B cell (primary cell): ENCODE measurements around the gene CD151. TPM values are rescaled to one million over a fixed set of nuclear protein-coding genes. Genes with fewer than 3 reads are reported as not detected.

Source experiments
- ATAC-seq: fragments of 200-7000 bp; cut with Tn5 transposase; one replicate; pipeline ENCODE4 v1.10.0; 2021; ENCODE audit warnings: low read depth, mild to moderate bottlenecking, moderate number of reproducible peaks, moderate library complexity
- CTCF ChIA-PET: fragments of 350-600 bp; sonication (Branson Sonifier 250); formaldehyde crosslinking; loops from one replicate; lab custom pipeline; 2021; ENCODE audit warnings: antibody characterized with exemption, inconsistent platforms; lab: Charles Lee
- POLR2A ChIA-PET: fragments of 350-600 bp; sonication (Branson Sonifier 250); formaldehyde crosslinking; loops from one replicate; lab custom pipeline; 2021; ENCODE audit warnings: antibody characterized with exemption; lab: Charles Lee
- DNase-seq: peaks from one replicate; pipeline ENCODE4 v3.0.0; 2013
- H2AFZ ChIP-seq: 2 replicates; pipeline ENCODE4 v1.6.1; 2012; ENCODE audit warnings: mild to moderate bottlenecking, low read depth, low read length; ENCODE audit not compliant: insufficient read depth, poor library complexity, severe bottlenecking
- H3K27ac ChIP-seq, 2 donors: 1 replicate in 1 of 2; 2 replicates in 1 of 2; pipeline ENCODE4 v1.5.1; 2012 to 2013; ENCODE audit warnings: low read length in 2 of 2, mild to moderate bottlenecking in 2 of 2, moderate library complexity in 1 of 2
- H3K27me3 ChIP-seq, 4 experiments: fragments of 200-600 bp in 1 of 4; sonication (generic) in 1 of 4; replicated peaks in 1 of 4; 1 replicate in 2 of 4; 2 replicates in 2 of 4; pipeline versions ENCODE4 v1.6.1 to v1.7.0; 2013 to 2016; ENCODE audit warnings: low read length in 3 of 4, mild to moderate bottlenecking in 2 of 4, mixed read lengths in 1 of 4, moderate library complexity in 1 of 4; ENCODE audit not compliant: insufficient read depth in 4 of 4, control insufficient read depth in 3 of 4; ENCODE audit errors: control extremely low read depth in 1 of 4
- H3K36me3 ChIP-seq, 2 experiments: replicated peaks in 1 of 2; 1 replicate in 1 of 2; 2 replicates in 1 of 2; pipeline versions ENCODE4 v1.6.1 to v1.7.1; 2013; ENCODE audit warnings: low read length in 1 of 2; ENCODE audit not compliant: insufficient read depth in 2 of 2, control insufficient read depth in 1 of 2; ENCODE audit errors: control extremely low read depth in 1 of 2, extremely low read depth in 1 of 2
- H3K4me1 ChIP-seq, 2 donors: fragments of 200-600 bp in 1 of 2; sonication (generic) in 1 of 2; 1 replicate in 1 of 2; 2 replicates in 1 of 2; pipeline versions ENCODE4 v1.5.1 to v1.6.1; 2013 to 2017; ENCODE audit warnings: low read length in 2 of 2; ENCODE audit not compliant: control insufficient read depth in 2 of 2, insufficient read depth in 2 of 2
- H3K4me2 ChIP-seq: replicated peaks from 2 replicates; pipeline ENCODE3; 2012; ENCODE audit warnings: mild to moderate bottlenecking, low read depth, low read length; ENCODE audit not compliant: poor library complexity, severe bottlenecking
- H3K4me3 ChIP-seq, 5 experiments: fragments of 200-600 bp in 1 of 5; sonication (generic) in 1 of 5; 1 replicate in 3 of 5; 2 replicates in 2 of 5; pipeline versions ENCODE4 v1.5.1 to v1.7.0; 2011 to 2016; ENCODE audit warnings: low read length in 4 of 5, mild to moderate bottlenecking in 4 of 5, low read depth in 2 of 5, control low read depth in 1 of 5, moderate library complexity in 1 of 5; ENCODE audit not compliant: insufficient read depth in 1 of 5; ENCODE audit errors: control extremely low read depth in 1 of 5, extremely low read depth in 1 of 5
- H3K79me2 ChIP-seq: fragments of 200-600 bp; sonication (generic); one replicate; pipeline ENCODE4 v1.6.0; 2016; ENCODE audit warnings: low read length; ENCODE audit not compliant: control insufficient read depth, insufficient read depth
- H3K9ac ChIP-seq: fragments of 200-600 bp; sonication (generic); 2 replicates; pipeline ENCODE4 v1.6.1; 2017; ENCODE audit warnings: mild to moderate bottlenecking, low read length, moderate library complexity
- H3K9me3 ChIP-seq, 3 donors: one replicate each; pipeline versions ENCODE4 v1.6.1 to v1.7.1; 2013; ENCODE audit warnings: low read length in 2 of 3; ENCODE audit not compliant: control insufficient read depth in 2 of 3, insufficient read depth in 1 of 3; ENCODE audit errors: control extremely low read depth in 1 of 3
- H4K20me1 ChIP-seq: 2 replicates; pipeline ENCODE4 v1.6.0; 2012; ENCODE audit warnings: mild to moderate bottlenecking, low read length; ENCODE audit not compliant: insufficient read depth, control insufficient read depth, poor library complexity, severe bottlenecking
- H3K27ac Mint-ChIP-seq: one replicate; pipeline ENCODE4 v1.8.0; 2021; ENCODE audit warnings: mixed read lengths
- H3K27me3 Mint-ChIP-seq: one replicate; pipeline ENCODE4 v1.8.0; 2021; ENCODE audit warnings: mixed read lengths
- H3K4me1 Mint-ChIP-seq: one replicate; pipeline ENCODE4 v1.8.0; 2021; ENCODE audit warnings: mixed read lengths
- H3K4me3 Mint-ChIP-seq: one replicate; pipeline ENCODE4 v1.8.0; 2021; ENCODE audit warnings: mixed read lengths
- H3K9me3 Mint-ChIP-seq: one replicate; pipeline ENCODE4 v1.8.0; 2022; ENCODE audit warnings: mixed read lengths; ENCODE audit not compliant: insufficient read depth
- EZH2 ChIP-seq: IDR thresholded peaks from 2 replicates; pipeline ENCODE4 v1.6.1; 2012; ENCODE audit warnings: borderline replicate concordance, low read depth, mild to moderate bottlenecking, moderate library complexity, low read length; ENCODE audit not compliant: insufficient read depth, poor library complexity, severe bottlenecking
- WGBS: methylation state at CpG from one replicate; pipeline ENCODE4 v1.1.5; 2013; ENCODE audit warnings: missing lambda C conversion rate; ENCODE audit not compliant: insufficient coverage; 5-methylcytosine and 5-hydroxymethylcytosine counted together
- intact Hi-C: fragments of 100-400 bp; cut with micrococcal nuclease; formaldehyde crosslinking; loops from one replicate; pipeline ENCODE4 v1.10.0; 2022
- polyA plus RNA-seq: library from polyadenylated mRNA; depleted of rRNA; stranded (reverse); fragments of >200 nt; gene quantifications from 2 replicates; pipeline ENCODE4 v1.2.3, GENCODE V29; 2012
- total RNA-seq, 2 donors: library from RNA; stranded (reverse); fragments of 120-200 nt in 1 of 2; gene quantifications; 1 replicate in 1 of 2; 2 replicates in 1 of 2; pipeline versions ENCODE4 v1.2.3 to v1.2.4, GENCODE V29; 2013 to 2022
- TF ChIP-seq, protein P1 (sequence below): fragments of 200-600 bp; IDR thresholded peaks from one replicate; pipeline ENCODE4 v1.8.0; 2022; ENCODE audit warnings: antibody characterized with exemption, mild to moderate bottlenecking

Gene CD151
- total and polyA plus RNA-seq, 2 donors (not counting 1 experiment from before 2014, with no cell fraction given): 24.4 to 25.5 TPM

DNA sequence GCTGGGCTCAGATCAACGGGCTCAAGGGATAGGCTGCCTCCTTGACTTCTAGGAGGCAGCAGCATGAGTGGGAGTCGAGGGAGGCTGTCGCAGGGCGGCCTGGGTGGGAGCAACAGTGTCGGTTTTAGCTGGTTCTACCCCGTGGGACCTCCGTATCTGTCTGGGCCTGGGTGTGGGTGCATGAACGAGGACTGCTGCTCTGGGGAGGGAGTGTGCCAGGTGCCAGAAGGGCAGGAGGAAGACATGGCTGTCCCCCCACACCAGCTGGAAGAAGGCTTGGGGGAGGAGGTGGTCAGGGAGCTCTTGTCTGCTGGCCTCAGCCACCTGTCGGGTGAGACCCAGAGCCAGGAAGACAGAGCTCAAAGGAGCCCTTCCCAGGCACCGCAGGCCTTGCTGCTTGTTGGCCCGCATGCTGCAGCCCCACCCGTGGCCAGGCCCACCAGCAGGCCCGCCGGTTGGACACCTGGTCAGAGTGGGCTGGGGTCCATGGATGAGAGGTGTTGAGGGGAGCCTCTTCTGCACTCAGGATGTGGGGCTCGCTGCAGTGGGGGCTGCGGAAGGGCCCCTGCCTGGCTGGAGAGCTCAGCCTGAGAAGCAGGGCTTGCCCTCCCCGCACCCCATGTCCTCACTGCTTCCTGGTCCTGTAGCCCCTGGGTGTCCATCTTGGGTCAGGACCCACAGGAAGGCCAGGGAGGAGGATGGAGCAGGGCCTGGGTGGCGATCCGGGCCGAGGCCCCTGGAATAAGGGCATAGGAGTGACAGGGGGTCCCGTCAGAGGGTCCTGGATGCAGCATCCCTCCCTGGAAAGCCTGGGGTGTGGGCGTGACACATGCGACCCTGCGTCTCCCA is 46.3 kb upstream of the CD151 start:
- H3K4me1 Mint-ChIP-seq: peaks cover 4% of the 10 kb centered on the region
- H3K4me3 Mint-ChIP-seq: no peak overlapping the region
- ChIA-PET CTCF (no interaction called here), POLR2A (no interaction called here)
- H3K9ac ChIP-seq: no peak overlapping the region
- peaks cover 0 to 24% (median 5%) of the 10 kb centered on the region in 4 experiments for H3K27me3 ChIP-seq
- peaks cover 2% of the 10 kb centered on the region for H3K79me2 ChIP-seq
- TF ChIP-seq EZH2: no peak
- TF ChIP-seq, protein P1, sequence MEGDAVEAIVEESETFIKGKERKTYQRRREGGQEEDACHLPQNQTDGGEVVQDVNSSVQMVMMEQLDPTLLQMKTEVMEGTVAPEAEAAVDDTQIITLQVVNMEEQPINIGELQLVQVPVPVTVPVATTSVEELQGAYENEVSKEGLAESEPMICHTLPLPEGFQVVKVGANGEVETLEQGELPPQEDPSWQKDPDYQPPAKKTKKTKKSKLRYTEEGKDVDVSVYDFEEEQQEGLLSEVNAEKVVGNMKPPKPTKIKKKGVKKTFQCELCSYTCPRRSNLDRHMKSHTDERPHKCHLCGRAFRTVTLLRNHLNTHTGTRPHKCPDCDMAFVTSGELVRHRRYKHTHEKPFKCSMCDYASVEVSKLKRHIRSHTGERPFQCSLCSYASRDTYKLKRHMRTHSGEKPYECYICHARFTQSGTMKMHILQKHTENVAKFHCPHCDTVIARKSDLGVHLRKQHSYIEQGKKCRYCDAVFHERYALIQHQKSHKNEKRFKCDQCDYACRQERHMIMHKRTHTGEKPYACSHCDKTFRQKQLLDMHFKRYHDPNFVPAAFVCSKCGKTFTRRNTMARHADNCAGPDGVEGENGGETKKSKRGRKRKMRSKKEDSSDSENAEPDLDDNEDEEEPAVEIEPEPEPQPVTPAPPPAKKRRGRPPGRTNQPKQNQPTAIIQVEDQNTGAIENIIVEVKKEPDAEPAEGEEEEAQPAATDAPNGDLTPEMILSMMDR: no peak
- H3K27ac Mint-ChIP-seq: no peak overlapping the region
- H3K27me3 Mint-ChIP-seq: no peaks in the 10 kb centered on the region
- H3K9me3 Mint-ChIP-seq: no peaks in the 10 kb centered on the region
- DNase-seq (no peak), ATAC-seq (no peak)
- no peak overlapping the region for H3K4me3 ChIP-seq
- 89% methylated on average over 24 of the region's 24 CpGs for WGBS
- no peak overlapping the region for H3K27ac ChIP-seq
- peaks cover 0 to under 1% of the 10 kb centered on the region in 2 experiments for H3K36me3 ChIP-seq
- intact Hi-C loops: no loop called here
- peaks cover 10 to 20% of the 10 kb centered on the region in 2 donors for H3K4me1 ChIP-seq
- H3K9me3 ChIP-seq: peaks cover 0 to 3% (median 0%) of the 10 kb centered on the region in 3 donors
- peaks cover 16% of the 10 kb centered on the region for H4K20me1 ChIP-seq
- H2AFZ ChIP-seq: no peak overlapping the region
- H3K4me2 ChIP-seq: no peak overlapping the region

DNA sequence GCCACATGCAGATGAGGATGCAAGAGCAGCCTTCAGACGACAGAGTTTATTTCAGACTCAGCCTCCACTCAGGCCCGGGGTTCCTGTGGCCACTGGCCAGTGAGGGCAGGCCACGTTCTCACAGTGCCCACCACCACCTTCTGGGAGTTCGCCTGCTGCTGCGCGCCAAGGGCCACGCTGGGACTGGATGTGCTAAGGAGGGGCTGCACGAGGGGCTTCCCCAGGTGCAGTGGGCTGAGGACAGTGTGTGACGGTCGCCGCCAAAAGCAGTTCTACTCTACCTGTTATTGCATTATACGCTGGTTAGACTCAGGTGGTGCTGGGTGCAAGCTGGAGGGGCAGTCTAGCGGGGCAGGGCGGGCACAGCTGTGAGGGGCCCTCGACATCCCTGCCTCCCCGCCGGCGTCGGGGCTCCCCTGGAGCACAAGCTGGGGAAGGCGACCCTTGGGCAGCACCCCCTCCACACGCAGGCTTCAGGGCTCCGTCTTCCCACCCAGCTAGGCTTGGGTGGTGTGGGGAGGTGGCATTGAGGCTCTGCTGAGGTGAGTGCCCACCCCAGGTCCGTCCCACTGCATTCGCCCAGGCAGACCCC is 45.6 kb upstream of the CD151 start:
- no peak for TF ChIP-seq EZH2
- TF ChIP-seq, protein P1: no peak
- WGBS: 90% methylated on average over 23 of the region's 24 CpGs

More for the DNA sequence above, 45.6 kb upstream of the CD151 start:
- Histone ChIP-seq H3K4me3 (no peak overlapping the region), H4K20me1 (peaks cover 23% of the 10 kb centered on the region), H3K27ac (no peak overlapping the region), H3K9ac (no peak overlapping the region), H3K27me3 (peaks cover 0 to 24% (median 5%) of the 10 kb centered on the region in 4 experiments), H3K9me3 (peaks cover 0 to 3% (median 0%) of the 10 kb centered on the region in 3 donors), H3K36me3 (peaks cover 0 to 3% of the 10 kb centered on the region in 2 experiments), H3K4me1 (peaks cover 10 to 20% of the 10 kb centered on the region in 2 donors), H2AFZ (no peak overlapping the region), H3K79me2 (peaks cover 2% of the 10 kb centered on the region), H3K4me2 (no peak overlapping the region)
- intact Hi-C loops: no loop called here
- ChIA-PET POLR2A (no interaction called here), CTCF (no interaction called here)
- no peak overlapping the region for H3K4me3 Mint-ChIP-seq
- no peak overlapping the region for H3K27ac Mint-ChIP-seq
- peaks cover 4% of the 10 kb centered on the region for H3K4me1 Mint-ChIP-seq
- H3K27me3 Mint-ChIP-seq: no peaks in the 10 kb centered on the region
- ATAC-seq: no peak
- H3K9me3 Mint-ChIP-seq: no peaks in the 10 kb centered on the region
- DNase-seq: no peak
